HG03457 (cell line): ENCODE measurements around the gene SMIM35.

Source experiments
- ATAC-seq: cut with Tn5 transposase; IDR thresholded peaks from one replicate; pipeline ENCODE4 v1.9.1; 2021; ENCODE audit warnings: moderate number of reproducible peaks; ENCODE audit not compliant: unreplicated experiment

SMIM35 gene

DNA sequence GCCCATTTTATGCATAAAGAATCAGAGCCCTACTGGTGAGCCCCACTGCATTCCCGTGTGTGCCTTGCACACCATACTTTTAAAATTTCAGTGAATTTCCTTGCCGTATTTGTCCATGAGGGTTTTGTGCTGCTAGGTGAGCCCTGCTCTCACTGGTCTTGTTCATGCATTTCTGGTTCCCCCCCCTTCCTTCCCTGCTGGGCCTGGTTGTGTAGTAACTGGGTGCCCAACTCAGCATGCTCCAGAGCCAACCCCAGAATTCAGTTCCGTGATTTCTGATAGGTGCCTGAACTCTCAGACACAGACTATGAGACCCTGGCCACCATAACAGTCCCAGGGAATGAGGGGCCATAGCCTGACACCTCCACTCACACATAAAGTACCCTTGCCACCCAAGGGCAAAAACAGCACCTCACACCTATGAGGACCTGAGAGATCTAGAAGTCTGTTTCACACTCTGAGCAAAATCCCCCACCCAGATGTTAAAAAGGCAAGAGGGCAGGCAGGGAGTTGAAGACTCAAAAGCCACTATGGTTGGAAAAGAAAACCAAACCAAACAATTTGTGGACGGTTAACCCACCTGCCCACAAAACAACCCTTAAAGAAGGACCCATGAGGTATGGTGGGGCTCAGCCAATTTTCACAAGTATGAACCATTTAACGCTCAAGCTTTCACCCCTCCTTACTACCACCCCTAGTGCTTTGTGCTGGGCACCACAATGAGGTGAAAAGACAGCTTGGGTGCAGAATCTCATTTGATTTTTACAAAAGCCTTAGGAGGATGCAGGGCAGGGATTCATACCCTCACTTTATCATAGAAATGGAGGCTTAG is 117.4 kb downstream of the SMIM35 start:
- no peak for ATAC-seq

DNA sequence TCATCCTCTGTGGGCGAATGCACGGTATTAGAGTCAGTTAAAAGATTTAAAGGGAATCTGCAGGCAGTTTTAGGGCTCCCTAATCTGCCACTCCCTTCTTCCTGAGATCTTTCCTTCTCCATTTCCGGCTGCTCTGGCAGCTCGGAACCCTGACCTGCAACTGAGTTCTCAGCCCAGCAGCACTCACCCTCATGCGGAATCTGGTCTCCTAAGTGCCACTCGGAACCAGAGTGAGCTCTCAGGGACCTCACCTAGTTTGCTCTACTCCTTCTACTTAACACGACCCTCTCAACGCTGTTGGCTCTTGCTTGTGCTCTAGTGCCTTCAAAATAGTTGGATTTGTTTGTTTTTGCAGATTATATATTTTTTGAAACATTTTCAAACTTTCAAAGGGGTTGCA is 119.9 kb downstream of the SMIM35 start:
- no peak for ATAC-seq

DNA sequence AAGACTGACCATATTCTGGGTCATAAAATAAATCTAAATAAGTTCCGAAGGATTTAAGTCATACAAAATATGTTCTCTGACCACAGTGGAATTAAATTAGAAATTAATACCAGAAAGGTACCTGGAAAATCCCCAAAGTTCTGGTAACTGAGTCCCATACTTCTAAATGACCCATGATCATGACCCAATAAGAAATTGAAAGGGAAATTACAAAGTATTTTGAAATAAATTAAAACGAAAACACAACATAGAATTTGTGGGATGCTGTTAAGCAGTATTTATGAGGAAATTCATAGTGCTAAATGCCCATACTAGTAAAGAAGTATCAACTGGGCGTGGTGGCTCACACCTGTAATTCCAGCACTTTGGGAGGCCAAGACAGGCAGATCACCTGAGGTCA is 123.9 kb downstream of the SMIM35 start:
- no peak for ATAC-seq

DNA sequence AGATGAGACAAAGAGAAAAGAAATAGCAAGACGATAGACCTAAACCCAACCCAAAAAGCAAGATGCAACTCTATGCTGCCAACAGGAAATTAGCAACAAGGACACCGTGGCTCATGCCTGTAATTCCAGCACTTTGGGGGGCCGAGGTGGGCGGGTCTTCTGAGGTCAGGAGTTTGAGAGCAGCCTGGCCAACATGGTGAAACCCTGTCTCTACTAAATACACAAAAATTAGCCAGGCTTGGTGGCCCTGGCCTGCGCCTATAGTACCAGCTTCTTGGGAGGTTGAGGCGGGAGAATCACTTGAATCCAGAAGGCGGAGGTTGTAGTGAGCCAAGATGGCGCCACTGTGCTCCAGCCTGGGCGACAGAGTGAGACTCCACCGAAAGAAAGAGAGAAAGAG is 124.9 kb downstream of the SMIM35 start:
- ATAC-seq, result no peak

DNA sequence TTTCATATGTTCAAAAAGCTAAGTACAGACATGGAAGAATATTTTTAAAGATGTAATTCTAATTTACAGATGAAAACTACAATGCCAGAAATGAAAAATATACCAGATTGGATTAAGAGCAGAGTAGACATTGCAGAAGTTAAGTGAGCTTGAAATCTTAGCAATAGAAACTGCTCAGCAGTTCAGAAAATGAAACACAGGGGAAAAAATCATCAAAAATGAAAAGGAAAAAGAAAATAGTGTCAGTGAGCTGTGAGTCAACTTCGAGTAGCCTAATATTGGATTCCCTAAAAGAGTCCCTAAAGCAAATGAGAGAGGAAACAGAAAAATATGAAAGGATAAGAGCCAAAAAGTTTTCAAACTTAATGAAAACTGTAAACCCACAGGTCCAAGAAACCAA is 126.4 kb downstream of the SMIM35 start:
- ATAC-seq, result no peak

DNA sequence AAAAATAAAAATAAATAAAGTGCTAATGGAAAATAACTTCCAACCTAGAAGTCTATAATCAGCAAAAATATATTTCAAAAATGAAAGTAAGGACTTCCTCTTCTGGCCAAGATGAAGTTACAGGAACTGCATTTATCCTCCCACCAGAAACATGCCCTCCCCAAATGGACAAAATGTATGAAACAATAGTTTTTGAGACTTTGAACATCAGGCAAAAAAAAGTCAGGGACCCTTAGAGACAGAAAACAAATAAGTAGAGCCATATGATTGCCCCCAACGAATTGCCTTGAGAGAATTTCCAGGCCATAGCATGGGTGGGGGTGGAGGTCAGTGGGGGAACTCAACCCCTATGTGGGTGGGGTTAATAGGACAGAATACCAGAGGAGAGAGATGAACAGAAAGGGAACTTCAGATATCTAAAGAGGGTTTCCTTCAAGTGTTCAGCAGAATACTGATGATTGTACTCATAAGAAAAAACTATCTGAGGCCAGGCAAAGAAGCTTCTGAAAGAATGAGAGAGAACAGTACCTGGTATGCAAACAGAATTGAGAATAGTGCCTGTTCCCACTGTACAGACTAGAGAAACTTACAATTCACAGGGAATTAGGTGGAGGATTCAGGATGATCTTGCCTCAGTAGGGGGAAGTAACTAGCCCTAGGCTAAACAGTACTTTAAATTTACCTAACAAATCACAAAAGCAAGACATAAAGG is 127.2 kb downstream of the SMIM35 start:
- no peak for ATAC-seq

DNA sequence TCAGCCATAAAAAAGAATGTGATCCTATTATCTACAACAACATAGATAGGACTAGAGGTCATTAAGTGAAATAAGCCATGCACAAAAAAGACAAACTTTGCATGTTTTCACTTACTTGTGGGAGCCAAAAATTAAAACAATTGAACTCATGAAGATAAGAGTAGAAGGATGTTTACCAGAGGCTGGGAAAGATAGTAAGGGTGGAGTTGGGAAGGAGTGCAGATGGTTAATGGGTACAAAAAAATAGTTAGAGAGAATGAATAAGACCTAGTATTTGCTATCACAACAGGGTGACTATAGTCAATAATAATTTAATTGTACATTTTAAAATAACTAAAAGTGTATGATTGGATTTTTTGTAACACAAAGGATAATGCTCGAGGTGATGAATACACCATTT is 127.8 kb downstream of the SMIM35 start:
- ATAC-seq, result no peak
